Stomach (tissue), 4 donors: Measurements from ENCODE around the gene PLGRKT.

Experiments
- POLR2AphosphoS5 ChIP-seq, 3 donors: sonication (generic); formaldehyde crosslinking; IDR thresholded peaks; one replicate each; pipeline ENCODE4 v1.6.1; 2016; ENCODE audit warnings: antibody characterized with exemption in 3 of 3
- TF ChIP-seq, protein P1 (sequence below), 7 experiments: fragments of 450-650 bp in 4 of 7; fragments of 200-600 bp in 3 of 7; sonication (generic) in 3 of 7; IDR thresholded peaks; one replicate each; pipeline ENCODE4 v1.5.1; 2016 to 2019; ENCODE audit warnings: antibody characterized with exemption in 7 of 7, control low read depth in 2 of 7, mild to moderate bottlenecking in 1 of 7

DNA sequence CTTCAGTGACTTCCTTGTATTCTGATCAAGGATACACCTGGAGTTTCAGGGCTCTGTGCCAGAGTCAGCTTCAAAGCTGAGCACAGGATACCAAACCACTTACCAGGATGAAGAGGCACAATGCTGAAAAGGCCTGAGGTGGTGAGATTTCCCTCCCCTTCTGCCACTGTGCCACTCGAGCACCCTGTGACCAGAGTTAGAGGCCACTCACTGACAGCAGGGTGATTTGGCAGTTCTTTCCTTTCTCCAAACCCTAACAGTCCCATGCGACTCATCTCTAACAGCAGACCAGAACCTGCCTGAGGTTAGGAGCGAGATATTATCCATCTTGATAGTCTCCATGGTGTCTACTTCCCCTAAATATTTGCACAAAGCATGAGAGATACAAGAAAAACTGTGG lies 1.8 kb downstream of the PLGRKT start:
- TF ChIP-seq, protein P1, sequence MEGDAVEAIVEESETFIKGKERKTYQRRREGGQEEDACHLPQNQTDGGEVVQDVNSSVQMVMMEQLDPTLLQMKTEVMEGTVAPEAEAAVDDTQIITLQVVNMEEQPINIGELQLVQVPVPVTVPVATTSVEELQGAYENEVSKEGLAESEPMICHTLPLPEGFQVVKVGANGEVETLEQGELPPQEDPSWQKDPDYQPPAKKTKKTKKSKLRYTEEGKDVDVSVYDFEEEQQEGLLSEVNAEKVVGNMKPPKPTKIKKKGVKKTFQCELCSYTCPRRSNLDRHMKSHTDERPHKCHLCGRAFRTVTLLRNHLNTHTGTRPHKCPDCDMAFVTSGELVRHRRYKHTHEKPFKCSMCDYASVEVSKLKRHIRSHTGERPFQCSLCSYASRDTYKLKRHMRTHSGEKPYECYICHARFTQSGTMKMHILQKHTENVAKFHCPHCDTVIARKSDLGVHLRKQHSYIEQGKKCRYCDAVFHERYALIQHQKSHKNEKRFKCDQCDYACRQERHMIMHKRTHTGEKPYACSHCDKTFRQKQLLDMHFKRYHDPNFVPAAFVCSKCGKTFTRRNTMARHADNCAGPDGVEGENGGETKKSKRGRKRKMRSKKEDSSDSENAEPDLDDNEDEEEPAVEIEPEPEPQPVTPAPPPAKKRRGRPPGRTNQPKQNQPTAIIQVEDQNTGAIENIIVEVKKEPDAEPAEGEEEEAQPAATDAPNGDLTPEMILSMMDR (IDR thresholded peaks at IDR 0.05) = no peak
- TF ChIP-seq POLR2AphosphoS5 (IDR thresholded peaks at IDR 0.05) = no peak
